RWPE1 (cell line): ENCODE results near the gene HOXC10.

Experiments used
- CTCF ChIA-PET: fragments of 350-600 bp; sonication (Branson Sonifier 250); formaldehyde crosslinking; extraction: SDS; loops from one replicate; lab custom pipeline; 2021; lab: Yijun Ruan, JAX
- POLR2A ChIA-PET: fragments of 400-600 bp; formaldehyde crosslinking; extraction: SDS; loops from one replicate; lab custom pipeline; 2020; ENCODE audit warnings: antibody characterized with exemption; ENCODE audit not compliant: low non-redundant PET; lab: Yijun Ruan, JAX
- DNase-seq: peaks from one replicate; pipeline ENCODE4 v3.0.0; 2012; ENCODE audit warnings: low spot score
- H3K27ac ChIP-seq: fragments of 450-650 bp; 2 replicates; pipeline ENCODE4 v1.5.1; 2017
- TF ChIP-seq, protein P1 (sequence below): fragments of 450-650 bp; conservative IDR thresholded peaks from 2 replicates; pipeline ENCODE4 v1.5.1; 2017; ENCODE audit warnings: low read depth, mild to moderate bottlenecking

The HOXC10 gene

DNA sequence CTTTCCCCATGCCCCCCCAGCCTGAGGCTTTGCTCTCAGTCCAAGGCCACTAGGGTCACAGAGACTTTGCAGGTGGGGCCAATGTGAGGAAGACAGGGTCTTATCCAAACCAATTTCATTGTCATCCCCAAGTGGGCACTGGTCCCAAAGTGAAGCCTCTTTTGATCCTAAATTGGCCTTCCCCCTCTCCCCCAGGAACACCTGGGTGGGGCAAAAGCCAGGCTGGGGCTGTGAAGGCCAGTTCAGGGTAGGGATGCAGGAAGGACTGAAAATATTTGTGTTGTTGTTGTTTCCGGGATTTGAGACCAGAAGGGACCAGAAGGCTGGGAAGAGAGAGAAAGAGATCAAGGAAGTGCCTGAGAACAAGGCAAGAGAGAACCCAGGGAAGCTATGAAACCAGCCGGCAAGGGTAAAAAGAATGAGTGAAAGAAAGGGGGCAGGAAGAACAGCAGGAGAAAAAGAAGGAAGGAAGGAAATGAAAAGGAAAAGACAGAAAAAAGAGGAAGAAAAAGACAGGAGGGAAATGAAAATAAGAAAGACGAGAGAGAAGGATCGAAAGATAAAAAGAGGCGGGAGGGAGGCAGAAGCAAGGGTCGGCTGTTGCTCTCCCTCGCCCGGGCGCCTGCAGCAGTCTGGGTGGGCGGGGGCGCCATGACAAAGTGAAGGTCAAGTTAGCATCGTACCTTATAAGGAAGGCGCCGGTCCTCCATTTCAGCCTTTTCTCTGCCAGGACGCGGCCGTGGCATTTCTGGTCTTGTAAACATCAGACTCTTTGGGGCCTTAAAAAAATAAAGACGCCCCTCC lies 19.5 kb upstream of the HOXC10 start:
- ChIA-PET CTCF (interaction anchor here (1.0 to 1.4 kb wide), 3 partner anchors 19 to 219 kb away, joined by 3 to 6 read pairs (median 3); partner anchors contain the start of gene HOXC10), POLR2A (no interaction called here)
- DNase-seq: no peak
- H3K27ac ChIP-seq: no peak overlapping the region
- TF ChIP-seq, protein P1, sequence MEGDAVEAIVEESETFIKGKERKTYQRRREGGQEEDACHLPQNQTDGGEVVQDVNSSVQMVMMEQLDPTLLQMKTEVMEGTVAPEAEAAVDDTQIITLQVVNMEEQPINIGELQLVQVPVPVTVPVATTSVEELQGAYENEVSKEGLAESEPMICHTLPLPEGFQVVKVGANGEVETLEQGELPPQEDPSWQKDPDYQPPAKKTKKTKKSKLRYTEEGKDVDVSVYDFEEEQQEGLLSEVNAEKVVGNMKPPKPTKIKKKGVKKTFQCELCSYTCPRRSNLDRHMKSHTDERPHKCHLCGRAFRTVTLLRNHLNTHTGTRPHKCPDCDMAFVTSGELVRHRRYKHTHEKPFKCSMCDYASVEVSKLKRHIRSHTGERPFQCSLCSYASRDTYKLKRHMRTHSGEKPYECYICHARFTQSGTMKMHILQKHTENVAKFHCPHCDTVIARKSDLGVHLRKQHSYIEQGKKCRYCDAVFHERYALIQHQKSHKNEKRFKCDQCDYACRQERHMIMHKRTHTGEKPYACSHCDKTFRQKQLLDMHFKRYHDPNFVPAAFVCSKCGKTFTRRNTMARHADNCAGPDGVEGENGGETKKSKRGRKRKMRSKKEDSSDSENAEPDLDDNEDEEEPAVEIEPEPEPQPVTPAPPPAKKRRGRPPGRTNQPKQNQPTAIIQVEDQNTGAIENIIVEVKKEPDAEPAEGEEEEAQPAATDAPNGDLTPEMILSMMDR: no peak

DNA sequence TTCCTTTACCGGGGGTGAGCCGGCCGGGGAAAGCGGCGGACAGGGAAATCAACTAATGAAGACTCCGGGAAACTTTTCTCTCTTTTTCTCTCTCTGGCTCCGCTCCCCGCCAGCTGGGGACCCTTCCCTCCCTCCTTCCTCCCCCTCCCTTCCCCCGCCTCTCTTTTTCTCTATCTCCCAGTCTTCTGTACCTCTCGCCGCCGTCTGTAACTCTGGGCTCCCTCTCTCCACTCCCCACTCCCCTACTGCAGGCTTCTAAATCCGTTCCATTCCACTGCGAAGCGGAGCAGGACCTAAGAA lies 18.9 kb upstream of the HOXC10 start:
- no peak for DNase-seq
- POLR2A ChIA-PET: no interaction called here
- TF ChIP-seq, protein P1: no peak
- no peak overlapping the region for H3K27ac ChIP-seq
- CTCF ChIA-PET: interaction anchor here (0.7 to 1.4 kb wide), 3 partner anchors 19 to 1933 kb away, joined by 3 to 6 read pairs (median 3); no protein-coding TSS in a partner anchor

DNA sequence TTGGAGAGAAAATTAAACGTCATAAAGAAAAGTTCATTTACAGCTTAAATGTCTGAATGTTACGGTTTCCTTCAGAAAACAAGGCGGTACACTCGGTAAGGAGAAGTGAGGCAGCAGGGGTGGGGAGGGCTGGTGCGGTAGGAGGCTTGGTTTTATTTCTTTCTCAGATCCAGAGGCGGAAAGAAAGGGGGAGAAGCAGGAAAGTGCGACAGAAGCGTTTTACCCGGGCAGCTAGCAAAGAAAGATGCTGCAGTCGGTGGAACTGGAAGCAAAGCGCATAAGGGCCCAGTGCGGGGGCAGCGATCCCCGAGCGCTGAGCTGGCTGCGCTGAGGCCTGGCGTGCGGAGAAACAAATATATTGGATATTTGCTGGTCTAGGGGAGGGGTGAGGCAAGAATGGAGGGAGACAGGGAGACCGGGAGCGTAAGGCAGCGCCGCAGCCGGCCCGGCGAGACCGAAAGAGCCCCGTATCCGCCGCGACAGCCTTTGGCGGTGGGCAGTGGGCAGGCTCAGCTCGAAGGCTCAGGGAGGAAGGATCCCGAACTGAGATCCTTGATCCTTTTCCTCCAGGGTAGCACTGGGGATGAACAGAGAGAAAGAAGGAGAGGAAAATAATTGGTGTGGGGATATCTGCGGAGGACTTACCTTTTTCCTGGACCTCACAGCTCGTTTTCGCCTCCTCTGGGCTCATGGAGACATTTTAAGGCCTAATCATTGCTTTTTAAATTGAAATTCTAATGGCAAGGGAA lies 18.4 kb upstream of the HOXC10 start:
- POLR2A ChIA-PET: no interaction called here
- H3K27ac ChIP-seq: no peak overlapping the region
- CTCF ChIA-PET: interaction anchor here (0.7 to 1.0 kb wide), 2 partner anchors 18 to 1933 kb away, joined by 3 to 6 read pairs; no protein-coding TSS in a partner anchor
- TF ChIP-seq, protein P1: no peak
- no peak for DNase-seq

DNA sequence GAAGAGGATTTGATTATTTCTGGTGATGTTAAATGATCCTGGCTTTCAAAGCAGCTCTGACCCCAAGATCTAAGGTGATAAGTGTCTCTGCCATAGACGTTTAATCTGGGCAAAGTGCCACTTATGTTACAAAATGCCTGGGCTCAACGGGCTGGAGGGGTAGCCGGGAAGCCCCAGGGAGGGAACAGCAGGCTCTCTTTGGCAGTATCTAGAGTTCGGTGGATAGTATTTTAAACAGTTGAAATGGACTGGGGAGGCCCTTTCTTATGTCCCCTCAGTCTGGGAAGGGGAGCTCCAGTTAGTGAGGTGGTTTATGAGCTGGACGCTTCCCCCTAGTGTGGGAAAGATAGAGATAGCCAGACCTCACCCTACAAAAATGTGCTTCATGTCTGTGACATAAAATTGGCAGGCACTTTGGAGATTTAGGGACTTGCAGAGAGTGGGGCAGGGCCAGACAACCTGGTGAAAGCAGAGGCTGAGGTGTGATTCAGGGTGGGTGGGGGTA lies 17.5 kb upstream of the HOXC10 start:
- TF ChIP-seq, protein P1: no peak
- CTCF ChIA-PET: no interaction called here
- DNase-seq: no peak
- POLR2A ChIA-PET: no interaction called here
- no peak overlapping the region for H3K27ac ChIP-seq

DNA sequence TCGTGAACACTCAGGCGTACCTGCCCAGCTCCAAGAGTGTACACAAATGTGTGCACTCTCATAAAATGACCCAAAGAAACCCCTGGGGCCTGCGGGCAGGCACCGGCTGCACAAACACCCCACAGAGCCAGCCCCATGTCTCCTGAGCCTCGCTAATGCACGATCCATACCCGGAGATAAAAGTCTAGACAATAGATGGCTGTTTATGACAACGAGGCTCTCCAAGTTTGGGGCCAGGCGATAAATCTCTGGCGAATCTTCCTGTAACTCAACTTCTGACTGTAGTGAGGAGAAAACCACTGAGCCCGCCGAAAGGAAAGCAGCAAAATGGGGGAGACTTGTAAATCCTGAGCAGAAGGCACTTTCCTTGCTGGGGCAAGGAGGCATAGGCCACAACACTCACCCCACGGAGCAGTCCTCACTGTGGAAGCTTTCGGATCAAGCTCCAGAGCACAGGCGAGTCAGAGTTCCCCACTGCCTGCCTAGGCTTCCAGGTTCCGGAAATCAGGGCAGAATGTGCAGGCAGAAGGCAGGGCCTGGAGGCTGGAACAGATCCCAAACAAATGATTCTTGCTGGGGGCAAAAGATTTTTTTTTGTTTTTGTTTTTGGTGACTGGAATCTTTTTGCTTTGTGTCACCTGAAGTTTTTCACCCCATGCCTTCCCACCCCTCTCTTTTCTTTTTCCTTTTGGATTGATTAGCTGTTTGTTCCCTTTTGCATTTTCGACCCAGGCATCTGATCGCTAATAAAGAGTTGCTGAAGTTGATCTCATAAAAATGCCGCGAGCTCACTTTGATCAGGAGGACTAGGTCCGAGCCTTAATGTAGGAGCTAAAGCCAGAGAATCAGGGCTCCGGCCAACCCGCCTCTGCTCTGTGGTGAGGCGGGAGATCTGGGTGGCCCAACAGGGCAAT lies 16.5 kb upstream of the HOXC10 start:
- DNase-seq: no peak
- TF ChIP-seq, protein P1: no peak
- no peak overlapping the region for H3K27ac ChIP-seq
- POLR2A ChIA-PET: no interaction called here
- CTCF ChIA-PET: interaction anchor here (0.6 to 0.7 kb wide), 4 partner anchors 24 to 224 kb away, joined by 3 to 4 read pairs (median 3); no protein-coding TSS in a partner anchor
